ENCODE measurements around the gene PSD4. TPM values are rescaled to one million over a fixed set of nuclear protein-coding genes. Genes with fewer than 3 reads are reported as not detected.

The PSD4 gene
- total RNA-seq, 2 experiments from 2014 or later = 96.5 to 101 TPM

GRCh38 chr2:113209011-113209645 lies 35.4 kb downstream of the PSD4 start:
- no peak for ATAC-seq (ENCODE audit: poor library complexity)
- H3K9me3 ChIP-seq (ENCODE audit: control insufficient read depth in 1 of 2, insufficient read depth in 1 of 2, low read length in 2 of 2) = no peaks in the 10 kb centered on the region
- peaks cover 13% of the 10 kb centered on the region for H3K4me1 ChIP-seq (ENCODE audit: insufficient read depth, low read length)
- H3K36me3 ChIP-seq (ENCODE audit: insufficient read depth, low read length) = no peaks in the 10 kb centered on the region
- no peak for DNase-seq
- ChIA-PET CTCF (no interaction called here), POLR2A (no interaction called here)
- Mint-ChIP-seq H3K4me1 (ENCODE audit: low read depth) (peaks cover 29% of the 10 kb centered on the region), H3K36me3 (ENCODE audit: low read depth) (peaks cover under 1% of the 10 kb centered on the region), H3K4me3 (no peak overlapping the region), H3K9me3 (no peaks in the 10 kb centered on the region), H3K27me3 (no peaks in the 10 kb centered on the region), H3K27ac (no peak overlapping the region)
- no peak overlapping the region for H3K4me3 ChIP-seq (ENCODE audit: low read length)
- H3K27me3 ChIP-seq (ENCODE audit: control insufficient read depth in 1 of 2, insufficient read depth in 2 of 2, low read length in 2 of 2) = no peaks in the 10 kb centered on the region
- H3K27ac ChIP-seq (ENCODE audit: low read depth in 1 of 2, low read length in 2 of 2) = no peak overlapping the region
- TF ChIP-seq, protein P1, sequence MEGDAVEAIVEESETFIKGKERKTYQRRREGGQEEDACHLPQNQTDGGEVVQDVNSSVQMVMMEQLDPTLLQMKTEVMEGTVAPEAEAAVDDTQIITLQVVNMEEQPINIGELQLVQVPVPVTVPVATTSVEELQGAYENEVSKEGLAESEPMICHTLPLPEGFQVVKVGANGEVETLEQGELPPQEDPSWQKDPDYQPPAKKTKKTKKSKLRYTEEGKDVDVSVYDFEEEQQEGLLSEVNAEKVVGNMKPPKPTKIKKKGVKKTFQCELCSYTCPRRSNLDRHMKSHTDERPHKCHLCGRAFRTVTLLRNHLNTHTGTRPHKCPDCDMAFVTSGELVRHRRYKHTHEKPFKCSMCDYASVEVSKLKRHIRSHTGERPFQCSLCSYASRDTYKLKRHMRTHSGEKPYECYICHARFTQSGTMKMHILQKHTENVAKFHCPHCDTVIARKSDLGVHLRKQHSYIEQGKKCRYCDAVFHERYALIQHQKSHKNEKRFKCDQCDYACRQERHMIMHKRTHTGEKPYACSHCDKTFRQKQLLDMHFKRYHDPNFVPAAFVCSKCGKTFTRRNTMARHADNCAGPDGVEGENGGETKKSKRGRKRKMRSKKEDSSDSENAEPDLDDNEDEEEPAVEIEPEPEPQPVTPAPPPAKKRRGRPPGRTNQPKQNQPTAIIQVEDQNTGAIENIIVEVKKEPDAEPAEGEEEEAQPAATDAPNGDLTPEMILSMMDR (IDR thresholded peaks at IDR 0.05) = no peak
- intact Hi-C loops (cut with DNase I, micrococcal nuclease) = no loop called here

DNA sequence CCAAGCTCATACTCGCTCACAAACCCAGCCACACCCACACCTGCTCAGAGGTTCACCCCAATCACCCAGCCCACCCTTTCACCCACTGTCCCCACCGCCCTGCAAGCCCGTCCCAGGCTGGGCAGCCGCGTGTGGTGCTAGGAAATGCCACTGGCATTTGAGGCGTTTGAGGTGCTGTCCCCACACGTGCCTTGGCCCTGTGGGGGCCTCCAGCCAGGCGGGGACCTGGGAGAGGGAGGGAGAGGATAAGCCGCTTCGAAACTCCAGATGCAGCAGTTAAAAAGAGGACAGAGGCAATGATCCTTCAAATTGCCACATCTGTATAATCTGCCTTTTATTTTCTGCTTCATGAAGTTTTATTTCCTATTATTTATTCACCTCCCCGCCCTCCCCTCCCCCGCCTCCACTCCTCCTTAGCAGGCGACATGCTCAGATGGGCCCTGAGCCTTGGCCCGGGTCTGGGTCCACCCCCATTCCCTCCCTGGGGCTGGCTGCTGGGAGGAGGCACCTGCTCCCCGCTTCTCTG lies 35.9 kb downstream of the PSD4 start:
- ATAC-seq (ENCODE audit: poor library complexity) (no peak), DNase-seq (no peak)
- peaks cover 7% of the 10 kb centered on the region for H3K4me1 ChIP-seq (ENCODE audit: insufficient read depth, low read length)
- no peak overlapping the region for H3K4me3 ChIP-seq (ENCODE audit: low read length)
- no peak overlapping the region for H3K27ac Mint-ChIP-seq
- no peaks in the 10 kb centered on the region for H3K9me3 Mint-ChIP-seq
- H3K36me3 ChIP-seq (ENCODE audit: insufficient read depth, low read length) = no peaks in the 10 kb centered on the region
- TF ChIP-seq, protein P1 (IDR thresholded peaks at IDR 0.05) = no peak
- ChIA-PET POLR2A (no interaction called here), CTCF (no interaction called here)
- H3K27me3 Mint-ChIP-seq = no peaks in the 10 kb centered on the region
- H3K36me3 Mint-ChIP-seq (ENCODE audit: low read depth) = no peaks in the 10 kb centered on the region
- peaks cover 23% of the 10 kb centered on the region for H3K4me1 Mint-ChIP-seq (ENCODE audit: low read depth)
- no peak overlapping the region for H3K27ac ChIP-seq (ENCODE audit: low read depth in 1 of 2, low read length in 2 of 2)
- H3K4me3 Mint-ChIP-seq = no peak overlapping the region
- H3K9me3 ChIP-seq (ENCODE audit: control insufficient read depth in 1 of 2, insufficient read depth in 1 of 2, low read length in 2 of 2) = no peaks in the 10 kb centered on the region
- H3K27me3 ChIP-seq (ENCODE audit: control insufficient read depth in 1 of 2, insufficient read depth in 2 of 2, low read length in 2 of 2) = no peaks in the 10 kb centered on the region
- intact Hi-C loops (cut with DNase I, micrococcal nuclease) = no loop called here

DNA sequence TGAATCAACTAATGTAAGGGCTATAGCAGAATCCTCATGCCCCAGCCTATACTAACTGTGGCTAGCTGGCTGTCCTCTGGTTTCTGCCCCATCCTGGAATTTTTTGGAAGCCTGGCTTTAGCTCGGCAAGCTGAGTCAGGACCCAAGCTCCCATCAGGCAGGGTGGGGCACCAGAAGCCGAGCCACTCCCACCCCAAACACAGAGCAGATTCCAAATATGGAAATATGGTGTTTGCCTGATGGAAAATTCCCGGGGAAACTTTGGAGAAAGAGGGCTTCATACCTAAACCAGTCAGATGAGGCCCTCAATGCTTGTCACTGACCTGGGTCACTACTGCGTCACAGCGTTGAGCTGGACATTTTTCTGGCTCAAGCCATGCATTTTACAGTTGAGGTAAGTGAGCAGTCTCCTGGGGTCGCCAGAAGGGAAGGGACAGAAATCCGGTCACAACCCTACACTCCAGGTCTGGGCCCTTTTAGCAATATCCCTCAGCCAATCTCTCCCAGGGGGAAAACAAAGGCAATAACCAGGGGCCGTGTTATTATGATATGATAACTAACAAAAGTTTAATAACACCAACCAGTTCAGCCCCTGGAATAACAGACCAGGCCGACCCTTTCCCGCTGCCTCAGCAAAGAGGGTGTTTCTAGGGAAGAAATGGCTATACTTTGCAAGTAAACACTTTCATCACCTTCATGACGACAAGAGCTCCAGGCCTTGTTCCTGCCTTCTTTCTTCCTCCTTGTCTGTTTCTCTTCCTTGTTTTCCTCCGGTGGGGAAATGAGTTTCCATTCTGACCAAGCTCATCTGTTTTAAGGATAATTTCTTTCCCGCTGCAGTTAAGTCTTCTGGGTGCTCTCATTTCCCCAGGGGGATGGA lies 37.7 kb downstream of the PSD4 start:
- intact Hi-C loops (cut with DNase I, micrococcal nuclease) = no loop called here
- H3K27ac Mint-ChIP-seq = no peak overlapping the region
- ChIA-PET CTCF (no interaction called here), POLR2A (no interaction called here)
- no peaks in the 10 kb centered on the region for H3K9me3 ChIP-seq (ENCODE audit: control insufficient read depth in 1 of 2, insufficient read depth in 1 of 2, low read length in 2 of 2)
- H3K36me3 Mint-ChIP-seq (ENCODE audit: low read depth) = no peaks in the 10 kb centered on the region
- no peak overlapping the region for H3K27ac ChIP-seq (ENCODE audit: low read depth in 1 of 2, low read length in 2 of 2)
- no peaks in the 10 kb centered on the region for H3K27me3 Mint-ChIP-seq
- H3K4me1 Mint-ChIP-seq (ENCODE audit: low read depth) = peaks cover 14% of the 10 kb centered on the region
- no peaks in the 10 kb centered on the region for H3K36me3 ChIP-seq (ENCODE audit: insufficient read depth, low read length)
- no peak for ATAC-seq (ENCODE audit: poor library complexity)
- no peaks in the 10 kb centered on the region for H3K4me1 ChIP-seq (ENCODE audit: insufficient read depth, low read length)
- no peak overlapping the region for H3K4me3 Mint-ChIP-seq
- H3K9me3 Mint-ChIP-seq = no peaks in the 10 kb centered on the region
- TF ChIP-seq, protein P1 (IDR thresholded peaks at IDR 0.05) = no peak
- DNase-seq = no peak
- no peak overlapping the region for H3K4me3 ChIP-seq (ENCODE audit: low read length)
- H3K27me3 ChIP-seq (ENCODE audit: control insufficient read depth in 1 of 2, insufficient read depth in 2 of 2, low read length in 2 of 2) = no peaks in the 10 kb centered on the region

Data from CD4-positive, alpha-beta T cell (primary cell).